Stimulated activated CD8-positive, alpha-beta memory T cell treated with anti-CD3 and anti-CD28 coated beads, Interleukin-15, amount 100 ng/mL, for 48 hours (primary cell): ENCODE measurements around the gene PPP5C.
"Not testable (repeated sequence)": the region's sequence is repeated elsewhere in the genome, so short reads cannot be mapped to it uniquely, and the experiment has no call there.

ENCODE experiments used
- DNase-seq, 2 donors: peaks; one replicate each; pipeline ENCODE4 v3.0.0-alpha.2; 2020; ENCODE audit warnings: low read depth in 2 of 2

The PPP5C gene

DNA sequence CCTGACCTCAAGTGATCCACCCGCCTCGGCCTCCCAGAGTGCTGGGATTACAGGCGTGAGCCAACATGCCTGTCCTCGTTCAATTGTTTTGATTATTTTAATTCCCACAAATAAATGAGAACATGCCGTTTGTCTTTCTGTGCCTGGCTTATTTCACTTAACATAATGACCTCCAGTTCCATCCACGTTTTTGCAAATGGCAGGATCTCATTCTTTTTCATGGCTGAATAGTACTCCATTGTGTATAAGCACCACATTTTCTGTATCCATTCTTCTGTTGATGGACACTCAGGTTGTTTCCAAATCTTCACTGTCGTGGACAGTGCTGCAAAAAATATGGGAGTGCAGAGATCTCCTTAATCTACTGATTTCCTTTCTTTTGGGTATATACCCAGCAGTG, 86.6 kb downstream of the PPP5C start:
- not testable (repeated sequence) for DNase-seq

DNA sequence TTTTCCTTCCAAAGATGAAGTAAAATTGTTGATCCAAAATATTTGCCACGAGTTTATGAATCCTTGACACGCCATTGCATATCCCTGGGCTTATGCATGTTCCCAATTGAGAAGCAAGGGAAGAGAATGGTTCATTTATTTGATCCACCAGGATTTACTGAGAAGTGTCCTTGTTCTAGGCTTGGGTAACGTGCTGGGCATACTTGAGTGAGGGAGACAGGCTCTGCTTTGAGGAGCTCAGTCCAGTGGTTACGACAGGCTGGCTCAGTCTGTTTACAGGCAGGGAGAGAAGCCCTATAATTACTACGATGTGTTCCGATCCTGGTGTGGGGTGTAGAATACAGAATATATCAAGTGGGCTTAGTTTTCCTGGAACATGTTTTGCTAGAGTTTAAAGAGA, 88.1 kb downstream of the PPP5C start:
- DNase-seq: no peak

DNA sequence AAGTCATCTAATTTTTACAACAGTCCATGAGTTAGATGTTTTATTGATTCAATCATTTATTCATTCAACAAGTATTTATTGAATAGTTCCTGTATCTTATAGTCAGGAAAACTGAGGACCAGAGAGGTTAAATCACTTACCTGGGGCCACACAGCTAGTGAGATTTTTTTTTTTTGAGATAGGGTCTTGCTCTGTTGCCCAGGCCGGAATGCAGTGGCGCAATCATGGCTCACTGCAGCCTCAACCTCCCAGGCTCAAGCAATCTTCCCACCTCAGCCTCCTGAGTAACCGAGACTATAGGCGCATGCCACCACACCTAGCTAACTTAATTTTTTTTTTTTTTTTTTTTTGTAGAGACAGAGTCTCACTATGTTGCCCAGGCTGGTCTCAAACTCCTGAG, 88.8 kb downstream of the PPP5C start:
- DNase-seq: not testable (repeated sequence)
